ENCODE results near the gene EIF4H. TPM values are rescaled to one million over a fixed set of nuclear protein-coding genes. Genes with fewer than 3 reads are reported as not detected.

Gene EIF4H
- total and polyA plus RNA-seq, 2 experiments from 2014 or later, result 183 to 309 TPM

DNA sequence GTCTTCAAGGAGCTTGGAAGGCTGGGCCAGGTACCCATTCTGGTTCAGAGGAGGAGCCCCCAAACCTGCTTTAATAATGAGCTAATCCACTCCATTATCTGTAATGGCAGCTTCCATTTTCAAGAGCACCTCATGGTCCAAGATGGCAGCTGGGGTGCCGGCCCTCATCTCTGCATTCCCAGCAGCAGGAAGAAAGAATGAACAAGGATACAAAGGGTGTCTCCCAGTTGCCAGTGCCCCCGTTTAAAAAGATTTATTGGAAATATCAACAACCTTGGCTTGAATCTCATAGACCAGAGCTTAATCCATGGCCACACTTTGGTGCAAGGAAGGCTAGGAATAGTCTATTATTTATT lies 44.2 kb downstream of the EIF4H start:
- Mint-ChIP-seq H3K4me1 (peaks cover 2% of the 10 kb centered on the region; the same call in 2 of the 3 replicates), H3K27ac (no peak overlapping the region), H3K9me3 (no peaks in the 10 kb centered on the region), H3K4me3 (no peak overlapping the region), H3K36me3 (ENCODE audit: low read depth) (no peaks in the 10 kb centered on the region; the same call in 1 of the 3 replicates), H3K27me3 (ENCODE audit: insufficient read depth, low read depth, poor library complexity) (peaks cover 14% of the 10 kb centered on the region)
- Histone ChIP-seq H3K36me3 (ENCODE audit: insufficient read depth) (no peaks in the 10 kb centered on the region), H2AFZ (no peak overlapping the region), H3K27ac (ENCODE audit: low read depth) (no peak overlapping the region), H3F3A (replicated peaks; ENCODE audit: low read depth) (0 out of 2 replicates have a peak, but pooled peaks cover 4% of the 10 kb centered on the region), H3K4me2 (no peak overlapping the region), H3K4me1 (ENCODE audit: insufficient read depth) (no peaks in the 10 kb centered on the region), H3K9me2 (ENCODE audit: insufficient read depth) (no peaks in the 10 kb centered on the region), H3K27me3 (ENCODE audit: insufficient read depth) (no peaks in the 10 kb centered on the region), H3K79me2 (replicated peaks; ENCODE audit: insufficient read depth) (no peaks in the 10 kb centered on the region), H3K4me3 (no peak overlapping the region), H4K20me1 (replicated peaks; ENCODE audit: insufficient read depth) (no peaks in the 10 kb centered on the region)
- TF ChIP-seq, protein P1, sequence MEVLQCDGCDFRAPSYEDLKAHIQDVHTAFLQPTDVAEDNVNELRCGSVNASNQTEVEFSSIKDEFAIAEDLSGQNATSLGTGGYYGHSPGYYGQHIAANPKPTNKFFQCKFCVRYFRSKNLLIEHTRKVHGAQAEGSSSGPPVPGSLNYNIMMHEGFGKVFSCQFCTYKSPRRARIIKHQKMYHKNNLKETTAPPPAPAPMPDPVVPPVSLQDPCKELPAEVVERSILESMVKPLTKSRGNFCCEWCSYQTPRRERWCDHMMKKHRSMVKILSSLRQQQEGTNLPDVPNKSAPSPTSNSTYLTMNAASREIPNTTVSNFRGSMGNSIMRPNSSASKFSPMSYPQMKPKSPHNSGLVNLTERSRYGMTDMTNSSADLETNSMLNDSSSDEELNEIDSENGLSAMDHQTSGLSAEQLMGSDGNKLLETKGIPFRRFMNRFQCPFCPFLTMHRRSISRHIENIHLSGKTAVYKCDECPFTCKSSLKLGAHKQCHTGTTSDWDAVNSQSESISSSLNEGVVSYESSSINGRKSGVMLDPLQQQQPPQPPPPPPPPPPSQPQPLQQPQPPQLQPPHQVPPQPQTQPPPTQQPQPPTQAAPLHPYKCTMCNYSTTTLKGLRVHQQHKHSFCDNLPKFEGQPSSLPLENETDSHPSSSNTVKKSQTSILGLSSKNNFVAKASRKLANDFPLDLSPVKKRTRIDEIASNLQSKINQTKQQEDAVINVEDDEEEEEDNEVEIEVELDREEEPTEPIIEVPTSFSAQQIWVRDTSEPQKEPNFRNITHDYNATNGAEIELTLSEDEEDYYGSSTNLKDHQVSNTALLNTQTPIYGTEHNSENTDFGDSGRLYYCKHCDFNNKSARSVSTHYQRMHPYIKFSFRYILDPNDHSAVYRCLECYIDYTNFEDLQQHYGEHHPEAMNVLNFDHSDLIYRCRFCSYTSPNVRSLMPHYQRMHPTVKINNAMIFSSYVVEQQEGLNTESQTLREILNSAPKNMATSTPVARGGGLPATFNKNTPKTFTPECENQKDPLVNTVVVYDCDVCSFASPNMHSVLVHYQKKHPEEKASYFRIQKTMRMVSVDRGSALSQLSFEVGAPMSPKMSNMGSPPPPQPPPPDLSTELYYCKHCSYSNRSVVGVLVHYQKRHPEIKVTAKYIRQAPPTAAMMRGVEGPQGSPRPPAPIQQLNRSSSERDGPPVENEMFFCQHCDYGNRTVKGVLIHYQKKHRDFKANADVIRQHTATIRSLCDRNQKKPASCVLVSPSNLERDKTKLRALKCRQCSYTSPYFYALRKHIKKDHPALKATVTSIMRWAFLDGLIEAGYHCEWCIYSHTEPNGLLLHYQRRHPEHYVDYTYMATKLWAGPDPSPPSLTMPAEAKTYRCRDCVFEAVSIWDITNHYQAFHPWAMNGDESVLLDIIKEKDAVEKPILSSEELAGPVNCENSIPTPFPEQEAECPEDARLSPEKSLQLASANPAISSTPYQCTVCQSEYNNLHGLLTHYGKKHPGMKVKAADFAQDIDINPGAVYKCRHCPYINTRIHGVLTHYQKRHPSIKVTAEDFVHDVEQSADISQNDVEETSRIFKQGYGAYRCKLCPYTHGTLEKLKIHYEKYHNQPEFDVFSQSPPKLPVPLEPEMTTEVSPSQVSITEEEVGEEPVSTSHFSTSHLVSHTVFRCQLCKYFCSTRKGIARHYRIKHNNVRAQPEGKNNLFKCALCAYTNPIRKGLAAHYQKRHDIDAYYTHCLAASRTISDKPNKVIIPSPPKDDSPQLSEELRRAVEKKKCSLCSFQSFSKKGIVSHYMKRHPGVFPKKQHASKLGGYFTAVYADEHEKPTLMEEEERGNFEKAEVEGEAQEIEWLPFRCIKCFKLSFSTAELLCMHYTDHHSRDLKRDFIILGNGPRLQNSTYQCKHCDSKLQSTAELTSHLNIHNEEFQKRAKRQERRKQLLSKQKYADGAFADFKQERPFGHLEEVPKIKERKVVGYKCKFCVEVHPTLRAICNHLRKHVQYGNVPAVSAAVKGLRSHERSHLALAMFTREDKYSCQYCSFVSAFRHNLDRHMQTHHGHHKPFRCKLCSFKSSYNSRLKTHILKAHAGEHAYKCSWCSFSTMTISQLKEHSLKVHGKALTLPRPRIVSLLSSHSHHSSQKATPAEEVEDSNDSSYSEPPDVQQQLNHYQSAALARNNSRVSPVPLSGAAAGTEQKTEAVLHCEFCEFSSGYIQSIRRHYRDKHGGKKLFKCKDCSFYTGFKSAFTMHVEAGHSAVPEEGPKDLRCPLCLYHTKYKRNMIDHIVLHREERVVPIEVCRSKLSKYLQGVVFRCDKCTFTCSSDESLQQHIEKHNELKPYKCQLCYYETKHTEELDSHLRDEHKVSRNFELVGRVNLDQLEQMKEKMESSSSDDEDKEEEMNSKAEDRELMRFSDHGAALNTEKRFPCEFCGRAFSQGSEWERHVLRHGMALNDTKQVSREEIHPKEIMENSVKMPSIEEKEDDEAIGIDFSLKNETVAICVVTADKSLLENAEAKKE (CRISPR knock-in tag; IDR thresholded peaks at IDR 0.05), result no peak
- TF ChIP-seq ZNF331 (CRISPR knock-in tag; IDR thresholded peaks at IDR 0.05; ENCODE audit: low read depth) (no peak), STAT1 (IDR thresholded peaks at IDR 0.05; ENCODE audit: unreplicated experiment) (no peak), JUNB (IDR thresholded peaks at IDR 0.05; ENCODE audit: unreplicated experiment) (no peak), EZH2 (IDR thresholded peaks at IDR 0.05; ENCODE audit: low read depth, unreplicated experiment) (no peak), CREB1 (CRISPR knock-in tag; IDR thresholded peaks at IDR 0.05; ENCODE audit: low read depth) (no peak), NANOG (IDR thresholded peaks at IDR 0.05; ENCODE audit: borderline replicate concordance) (no peak), EZH2phosphoT487 (IDR thresholded peaks at IDR 0.05; ENCODE audit: unreplicated experiment) (no peak), ZNF114 (CRISPR knock-in tag; IDR thresholded peaks at IDR 0.05) (no peak)
- TF ChIP-seq, protein P2, sequence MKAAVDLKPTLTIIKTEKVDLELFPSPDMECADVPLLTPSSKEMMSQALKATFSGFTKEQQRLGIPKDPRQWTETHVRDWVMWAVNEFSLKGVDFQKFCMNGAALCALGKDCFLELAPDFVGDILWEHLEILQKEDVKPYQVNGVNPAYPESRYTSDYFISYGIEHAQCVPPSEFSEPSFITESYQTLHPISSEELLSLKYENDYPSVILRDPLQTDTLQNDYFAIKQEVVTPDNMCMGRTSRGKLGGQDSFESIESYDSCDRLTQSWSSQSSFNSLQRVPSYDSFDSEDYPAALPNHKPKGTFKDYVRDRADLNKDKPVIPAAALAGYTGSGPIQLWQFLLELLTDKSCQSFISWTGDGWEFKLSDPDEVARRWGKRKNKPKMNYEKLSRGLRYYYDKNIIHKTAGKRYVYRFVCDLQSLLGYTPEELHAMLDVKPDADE (IDR thresholded peaks at IDR 0.05), result no peak
- TF ChIP-seq, protein P3, sequence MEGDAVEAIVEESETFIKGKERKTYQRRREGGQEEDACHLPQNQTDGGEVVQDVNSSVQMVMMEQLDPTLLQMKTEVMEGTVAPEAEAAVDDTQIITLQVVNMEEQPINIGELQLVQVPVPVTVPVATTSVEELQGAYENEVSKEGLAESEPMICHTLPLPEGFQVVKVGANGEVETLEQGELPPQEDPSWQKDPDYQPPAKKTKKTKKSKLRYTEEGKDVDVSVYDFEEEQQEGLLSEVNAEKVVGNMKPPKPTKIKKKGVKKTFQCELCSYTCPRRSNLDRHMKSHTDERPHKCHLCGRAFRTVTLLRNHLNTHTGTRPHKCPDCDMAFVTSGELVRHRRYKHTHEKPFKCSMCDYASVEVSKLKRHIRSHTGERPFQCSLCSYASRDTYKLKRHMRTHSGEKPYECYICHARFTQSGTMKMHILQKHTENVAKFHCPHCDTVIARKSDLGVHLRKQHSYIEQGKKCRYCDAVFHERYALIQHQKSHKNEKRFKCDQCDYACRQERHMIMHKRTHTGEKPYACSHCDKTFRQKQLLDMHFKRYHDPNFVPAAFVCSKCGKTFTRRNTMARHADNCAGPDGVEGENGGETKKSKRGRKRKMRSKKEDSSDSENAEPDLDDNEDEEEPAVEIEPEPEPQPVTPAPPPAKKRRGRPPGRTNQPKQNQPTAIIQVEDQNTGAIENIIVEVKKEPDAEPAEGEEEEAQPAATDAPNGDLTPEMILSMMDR (conservative IDR thresholded peaks at IDR 0.05; ENCODE audit: low read depth in 2 of 2), result no peak
- TF ChIP-seq, protein P4, sequence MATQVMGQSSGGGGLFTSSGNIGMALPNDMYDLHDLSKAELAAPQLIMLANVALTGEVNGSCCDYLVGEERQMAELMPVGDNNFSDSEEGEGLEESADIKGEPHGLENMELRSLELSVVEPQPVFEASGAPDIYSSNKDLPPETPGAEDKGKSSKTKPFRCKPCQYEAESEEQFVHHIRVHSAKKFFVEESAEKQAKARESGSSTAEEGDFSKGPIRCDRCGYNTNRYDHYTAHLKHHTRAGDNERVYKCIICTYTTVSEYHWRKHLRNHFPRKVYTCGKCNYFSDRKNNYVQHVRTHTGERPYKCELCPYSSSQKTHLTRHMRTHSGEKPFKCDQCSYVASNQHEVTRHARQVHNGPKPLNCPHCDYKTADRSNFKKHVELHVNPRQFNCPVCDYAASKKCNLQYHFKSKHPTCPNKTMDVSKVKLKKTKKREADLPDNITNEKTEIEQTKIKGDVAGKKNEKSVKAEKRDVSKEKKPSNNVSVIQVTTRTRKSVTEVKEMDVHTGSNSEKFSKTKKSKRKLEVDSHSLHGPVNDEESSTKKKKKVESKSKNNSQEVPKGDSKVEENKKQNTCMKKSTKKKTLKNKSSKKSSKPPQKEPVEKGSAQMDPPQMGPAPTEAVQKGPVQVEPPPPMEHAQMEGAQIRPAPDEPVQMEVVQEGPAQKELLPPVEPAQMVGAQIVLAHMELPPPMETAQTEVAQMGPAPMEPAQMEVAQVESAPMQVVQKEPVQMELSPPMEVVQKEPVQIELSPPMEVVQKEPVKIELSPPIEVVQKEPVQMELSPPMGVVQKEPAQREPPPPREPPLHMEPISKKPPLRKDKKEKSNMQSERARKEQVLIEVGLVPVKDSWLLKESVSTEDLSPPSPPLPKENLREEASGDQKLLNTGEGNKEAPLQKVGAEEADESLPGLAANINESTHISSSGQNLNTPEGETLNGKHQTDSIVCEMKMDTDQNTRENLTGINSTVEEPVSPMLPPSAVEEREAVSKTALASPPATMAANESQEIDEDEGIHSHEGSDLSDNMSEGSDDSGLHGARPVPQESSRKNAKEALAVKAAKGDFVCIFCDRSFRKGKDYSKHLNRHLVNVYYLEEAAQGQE (IDR thresholded peaks at IDR 0.05; ENCODE audit: unreplicated experiment), result no peak
- ATAC-seq, result no peak
- no peak for DNase-seq (ENCODE audit: low spot score)

Data from GM23338 (cell line).